PC-3 (cell line): ENCODE measurements around the gene WDR83. TPM values are rescaled to one million over a fixed set of nuclear protein-coding genes. Genes with fewer than 3 reads are reported as not detected.

Experiments used
- ATAC-seq: fragments of 200-7000 bp; cut with Tn5 transposase; 2 replicates; pipeline ENCODE4 v1.9.1; 2020; ENCODE audit warnings: mild to moderate bottlenecking, moderate library complexity
- BruUV-seq: library from RNA; stranded (reverse); fragments of 400-500 nt; replicated peaks from 2 replicates; lab custom pipeline; 2021; lab: Mats Ljungman, UMichigan
- CTCF ChIA-PET: fragments of 300-600 bp; sonication (Branson Sonifier 250); formaldehyde crosslinking; loops from one replicate; lab custom pipeline; 2022; ENCODE audit warnings: antibody characterized with exemption; lab: Charles Lee
- POLR2A ChIA-PET: fragments of 300-600 bp; sonication (Branson Sonifier 250); formaldehyde crosslinking; loops from one replicate; lab custom pipeline; 2022; ENCODE audit warnings: antibody characterized with exemption; ENCODE audit not compliant: unreplicated experiment; lab: Charles Lee
- DNase-seq: peaks from one replicate; pipeline ENCODE4 v3.0.0-alpha.2; 2015
- H2AFZ ChIP-seq: fragments of 300-600 bp; sonication (generic); 2 replicates; pipeline ENCODE4 v1.6.0; 2016; ENCODE audit warnings: antibody characterized with exemption, low read length
- H3F3A ChIP-seq: fragments of 300-600 bp; sonication (generic); one replicate; pipeline ENCODE4 v1.6.0; 2017; ENCODE audit warnings: antibody characterized with exemption, low read length, control low read depth, mild to moderate bottlenecking; ENCODE audit not compliant: unreplicated experiment
- H3K27ac ChIP-seq: fragments of 300-600 bp; sonication (generic); 2 replicates; pipeline ENCODE4 v1.5.1; 2016; ENCODE audit warnings: mild to moderate bottlenecking, low read length
- H3K27me3 ChIP-seq: fragments of 300-600 bp; sonication (generic); 2 replicates; pipeline ENCODE4 v1.6.1; 2016; ENCODE audit warnings: low read length, mixed read lengths
- H3K36me3 ChIP-seq: fragments of 300-600 bp; sonication (generic); 2 replicates; pipeline ENCODE4 v1.6.1; 2016; ENCODE audit warnings: low read depth, mixed run types, low read length, mixed read lengths
- H3K4me1 ChIP-seq: fragments of 300-600 bp; sonication (generic); 2 replicates; pipeline ENCODE4 v1.5.1; 2016; ENCODE audit warnings: low read length; ENCODE audit not compliant: insufficient read depth
- H3K4me2 ChIP-seq: fragments of 300-600 bp; sonication (generic); 2 replicates; pipeline ENCODE4 v1.6.0; 2016; ENCODE audit warnings: low read length
- H3K4me3 ChIP-seq: fragments of 300-600 bp; sonication (generic); 2 replicates; pipeline ENCODE4 v1.5.1; 2016; ENCODE audit warnings: mild to moderate bottlenecking, low read length, mixed read lengths
- H3K79me2 ChIP-seq: fragments of 300-600 bp; sonication (generic); 2 replicates; pipeline ENCODE4 v1.6.1; 2017; ENCODE audit warnings: low read length, mixed read lengths
- H3K9ac ChIP-seq: fragments of 300-600 bp; sonication (generic); 2 replicates; pipeline ENCODE4 v1.6.0; 2016; ENCODE audit warnings: mild to moderate bottlenecking, low read length
- H3K9me2 ChIP-seq: fragments of 300-600 bp; sonication (generic); replicated peaks from 2 replicates; pipeline ENCODE4 v1.6.1; 2016; ENCODE audit warnings: mixed run types, low read length, mixed read lengths
- H3K9me3 ChIP-seq: fragments of 300-600 bp; sonication (generic); 2 replicates; pipeline ENCODE4 v1.6.1; 2016; ENCODE audit warnings: low read length, mixed read lengths
- H4K20me1 ChIP-seq: fragments of 300-600 bp; sonication (generic); 2 replicates; pipeline ENCODE4 v1.6.1; 2016; ENCODE audit warnings: low read length, mixed read lengths
- CTCF ChIP-seq: fragments of 300-600 bp; sonication (generic); conservative IDR thresholded peaks from 2 replicates; pipeline ENCODE4 v1.5.1; 2017; ENCODE audit warnings: antibody characterized with exemption, low read depth, mild to moderate bottlenecking, low read length
- EZH2 ChIP-seq: fragments of 300-600 bp; sonication (generic); IDR thresholded peaks from one replicate; pipeline ENCODE4 v1.6.1; 2017; ENCODE audit warnings: antibody characterized with exemption, mild to moderate bottlenecking, low read length; ENCODE audit not compliant: unreplicated experiment
- EZH2phosphoT487 ChIP-seq: fragments of 300-600 bp; sonication (generic); IDR thresholded peaks from 2 replicates; pipeline ENCODE4 v1.6.1; 2018; ENCODE audit warnings: mild to moderate bottlenecking, antibody characterized with exemption, low read length, borderline replicate concordance
- intact Hi-C: fragments of 100-400 bp; cut with micrococcal nuclease; formaldehyde crosslinking; loops from 2 replicates; pipeline ENCODE4 v1.9.0; 2023
- total RNA-seq: library from RNA; depleted of rRNA; stranded (reverse); fragments of >200 nt; gene quantifications from 2 replicates; pipeline ENCODE4 v1.2.3, GENCODE V29; 2014

Gene WDR83
- total RNA-seq, 1 experiment from 2014 or later: 39.5 TPM

GRCh38 chr19:12685831-12686230, 19.2 kb downstream of the WDR83 start:
- Histone ChIP-seq H3K9ac (no peak overlapping the region), H3K27ac (no peak overlapping the region), H3K4me2 (no peak overlapping the region), H3K4me1 (no peaks in the 10 kb centered on the region), H3K36me3 (no peaks in the 10 kb centered on the region), H3K9me2 (no peaks in the 10 kb centered on the region), H2AFZ (no peak overlapping the region), H3K79me2 (no peaks in the 10 kb centered on the region), H3K27me3 (no peaks in the 10 kb centered on the region), H4K20me1 (no peaks in the 10 kb centered on the region), H3K9me3 (no peaks in the 10 kb centered on the region), H3F3A (no peaks in the 10 kb centered on the region), H3K4me3 (no peak overlapping the region)
- TF ChIP-seq EZH2phosphoT487 (no peak), CTCF (no peak), EZH2 (no peak)
- ATAC-seq (no peak), DNase-seq (no peak)
- POLR2A ChIA-PET: interaction anchor here (0.6 kb wide), 1 partner anchor 187 kb away, joined by 3 read pairs; no protein-coding TSS in a partner anchor
- no TSS peak for BruUV-seq
- intact Hi-C loops: no loop called here
- CTCF ChIA-PET: no interaction called here

GRCh38 chr19:12687496-12688196, 21.0 kb downstream of the WDR83 start, which contains the start of gene GNG14:
Gene GNG14, plus strand, starts transcription at chr19:12687998. Its CDS starts 51 bp downstream, at chr19:12688049.
- Histone ChIP-seq H3K36me3 (no peaks in the 10 kb centered on the region; the same call in 1 of the 2 replicates), H3K9me2 (no peaks in the 10 kb centered on the region), H3K9me3 (no peaks in the 10 kb centered on the region), H3F3A (no peaks in the 10 kb centered on the region), H3K4me1 (no peaks in the 10 kb centered on the region), H4K20me1 (no peaks in the 10 kb centered on the region), H3K9ac (no peak within 1 kb of the TSS), H3K27ac (no peak within 1 kb of the TSS), H3K4me3 (no peak within 1 kb of the TSS), H2AFZ (no peak within 1 kb of the TSS), H3K27me3 (no peaks in the 10 kb centered on the region), H3K4me2 (no peak within 1 kb of the TSS), H3K79me2 (no peaks in the 10 kb centered on the region)
- DNase-seq: no peak
- intact Hi-C loops: no loop called here
- BruUV-seq: no TSS peak
- TF ChIP-seq EZH2phosphoT487: no peak
- TF ChIP-seq CTCF: no peak
- no peak for TF ChIP-seq EZH2
- no peak; the same call in 1 of the 2 replicates for ATAC-seq
- ChIA-PET POLR2A (no interaction called here), CTCF (no interaction called here)

- Histone ChIP-seq H4K20me1 (no peaks in the 10 kb centered on the region), H3K4me1 (no peaks in the 10 kb centered on the region), H3K36me3 (no peaks in the 10 kb centered on the region; the same call in none of the 2 replicates), H3K27ac (no peak overlapping the region), H3K4me3 (no peak overlapping the region), H3K27me3 (no peaks in the 10 kb centered on the region), H3K9ac (no peak overlapping the region), H3K9me2 (no peaks in the 10 kb centered on the region), H3F3A (no peaks in the 10 kb centered on the region), H3K9me3 (no peaks in the 10 kb centered on the region), H3K79me2 (no peaks in the 10 kb centered on the region), H3K4me2 (no peak overlapping the region), H2AFZ (no peak overlapping the region)
- CTCF ChIA-PET: no interaction called here
- no peak for TF ChIP-seq CTCF
- no peak for TF ChIP-seq EZH2
- no peak for TF ChIP-seq EZH2phosphoT487
- ATAC-seq: no peak
- no peak for DNase-seq
- POLR2A ChIA-PET: no interaction called here
- no TSS peak for BruUV-seq
- intact Hi-C loops: no loop called here
Observed at GRCh38 chr19:12689012-12689411, 22.4 kb downstream of the WDR83 start.
